ENCODE results near the gene PHF1.
A peak's percentile ranks its signal among the peaks of the same experiment; 100 is the strongest.
"Not testable (repeated sequence)": the region's sequence is repeated elsewhere in the genome, so short reads cannot be mapped to it uniquely, and the experiment has no call there.

Gene PHF1

GRCh38 chr6:33410711-33411631 lies at the start of gene PHF1:
Gene PHF1 (plus strand): TSS chr6:33411014. CDS start chr6:33412264, 1,250 bp downstream.
- DNase-seq: no peak

GRCh38 chr6:33363486-33363885 lies 47.3 kb upstream of the PHF1 start:
- not testable (repeated sequence) for DNase-seq

- DNase-seq: not testable (repeated sequence)
Observed at GRCh38 chr6:33364475-33365205, 46.2 kb upstream of the PHF1 start.

- DNase-seq: not testable (repeated sequence)
Observed at GRCh38 chr6:33365206-33365971, 45.4 kb upstream of the PHF1 start.

- no peak for DNase-seq
Observed at GRCh38 chr6:33367009-33367714, 43.7 kb upstream of the PHF1 start.

- not testable (repeated sequence) for DNase-seq
Observed at GRCh38 chr6:33367715-33368025, 43.1 kb upstream of the PHF1 start.

- DNase-seq: not testable (repeated sequence)
Observed at GRCh38 chr6:33371901-33372300, 38.9 kb upstream of the PHF1 start.

GRCh38 chr6:33372526-33373123 lies 38.2 kb upstream of the PHF1 start:
- no peak for DNase-seq

- no peak for DNase-seq
Observed at GRCh38 chr6:33373960-33374910, 36.6 kb upstream of the PHF1 start.

GRCh38 chr6:33375143-33375671 lies 35.6 kb upstream of the PHF1 start:
- DNase-seq: peak; percentile 29

GRCh38 chr6:33377171-33377570 lies 33.6 kb upstream of the PHF1 start:
- no peak for DNase-seq

- DNase-seq: not testable (repeated sequence)
Observed at GRCh38 chr6:33379184-33379583, 31.6 kb upstream of the PHF1 start.

- DNase-seq: no peak
Observed at GRCh38 chr6:33380272-33380981, 30.4 kb upstream of the PHF1 start.

GRCh38 chr6:33383427-33384185 lies 27.2 kb upstream of the PHF1 start:
- DNase-seq: no peak

- DNase-seq: no peak
Observed at GRCh38 chr6:33384581-33385020, 26.2 kb upstream of the PHF1 start.

- no peak for DNase-seq
Observed at GRCh38 chr6:33390173-33390572, 20.6 kb upstream of the PHF1 start.

GRCh38 chr6:33390767-33391277 lies 20.0 kb upstream of the PHF1 start:
- no peak for DNase-seq

- DNase-seq: peak; percentile 99
Observed at GRCh38 chr6:33391278-33391921, 19.4 kb upstream of the PHF1 start, which contains the start of gene KIFC1. Gene KIFC1 (plus strand): TSS chr6:33391823. CDS start chr6:33391986, 163 bp downstream.
